Effector CD4-positive, alpha-beta T cell (primary cell): ENCODE measurements around the gene PLD2.
"Not testable (repeated sequence)": the region's sequence is repeated elsewhere in the genome, so short reads cannot be mapped to it uniquely, and the experiment has no call there.

Source experiments
- DNase-seq: peaks from one replicate; pipeline ENCODE4 v3.0.0-alpha.2; 2020

Gene PLD2

DNA sequence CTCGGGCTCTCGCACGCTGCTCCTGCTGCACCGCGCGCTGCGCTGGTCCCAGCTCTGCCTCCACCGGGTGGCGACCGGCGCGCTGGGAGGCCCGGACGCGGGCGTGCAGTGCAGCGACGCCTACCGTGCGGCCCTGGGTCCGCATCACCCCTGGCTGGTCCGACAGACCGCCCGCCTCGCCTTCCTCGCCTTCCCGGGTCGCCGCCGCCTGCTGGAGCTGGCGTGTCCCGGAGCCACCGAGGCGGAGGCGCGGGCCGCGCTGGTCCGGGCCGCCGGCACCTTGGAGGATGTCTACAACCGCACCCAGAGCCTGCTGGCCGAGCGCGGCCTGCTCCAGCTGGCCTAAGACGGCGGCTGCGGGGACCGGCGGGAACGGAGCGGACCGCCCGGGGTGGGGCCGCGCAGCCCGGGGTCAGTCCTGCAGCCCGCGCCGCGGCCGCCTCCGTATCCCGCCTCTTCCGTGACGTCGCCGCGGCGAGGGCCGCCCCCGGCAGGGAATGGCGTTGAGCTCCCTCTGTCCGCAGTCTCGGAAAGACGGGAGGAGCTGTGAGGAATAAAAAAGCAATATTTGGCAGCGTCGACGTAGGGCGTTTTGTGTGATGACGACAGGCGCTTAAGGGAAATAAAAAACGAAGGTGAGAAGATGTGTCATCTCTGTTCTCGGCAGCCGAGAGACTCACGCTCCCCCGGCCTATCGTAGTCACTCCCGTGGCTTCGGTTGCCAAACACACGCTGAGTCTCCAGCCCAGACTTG lies 16.8 kb upstream of the PLD2 start:
- peak; percentile 65 for DNase-seq

DNA sequence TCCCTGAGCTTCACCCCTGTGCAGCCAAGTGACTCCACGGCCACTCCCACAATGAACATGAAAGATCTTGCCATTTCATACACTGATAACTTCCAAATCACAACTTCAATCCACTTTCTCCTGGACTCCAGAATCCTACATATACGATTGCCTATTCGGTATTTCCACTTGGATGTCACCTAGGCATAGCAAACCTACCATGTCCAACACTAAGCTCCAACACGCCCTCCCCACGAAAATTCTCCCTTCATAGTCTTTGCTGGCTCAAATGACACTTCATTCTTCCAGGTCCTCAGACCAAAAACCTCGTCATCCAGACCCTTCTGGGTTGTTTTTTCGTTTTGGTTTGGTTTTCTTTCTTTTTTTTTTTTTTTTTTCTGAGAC lies 16.3 kb upstream of the PLD2 start:
- no peak for DNase-seq

DNA sequence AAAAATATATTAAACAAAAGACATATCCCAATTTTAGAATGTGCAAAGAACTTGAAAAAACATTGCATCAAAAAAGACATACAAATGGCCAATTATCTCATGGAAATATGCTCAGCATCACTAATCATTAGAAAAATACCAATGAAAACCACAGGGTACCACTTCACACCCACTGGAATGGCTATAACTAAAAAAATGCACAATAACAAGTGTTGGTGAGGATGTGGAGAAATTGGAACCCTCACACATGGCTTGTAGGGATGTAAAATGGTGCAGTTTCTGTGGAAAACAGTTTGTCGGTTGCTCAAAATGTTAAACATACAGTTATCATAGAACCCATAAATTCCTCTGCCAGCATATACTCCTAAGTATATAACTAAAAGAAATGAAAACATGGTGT lies 11.8 kb upstream of the PLD2 start:
- DNase-seq = no peak

DNA sequence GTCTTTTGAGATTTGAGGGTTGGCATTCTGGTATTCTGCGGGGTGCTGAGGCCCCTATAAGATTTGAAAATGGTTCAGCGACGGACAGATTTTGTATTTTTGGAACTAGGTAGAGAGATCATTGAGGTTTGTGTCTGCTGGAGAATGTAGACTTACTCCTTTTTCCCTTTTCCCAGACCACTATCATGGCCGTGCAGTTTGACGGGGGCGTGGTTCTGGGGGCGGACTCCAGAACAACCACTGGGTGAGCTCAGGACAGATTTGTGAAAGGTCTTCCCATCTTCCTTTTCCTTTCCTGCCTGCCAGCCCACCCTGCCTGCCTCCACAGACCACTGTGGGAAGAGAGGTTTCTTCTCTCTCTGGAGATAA lies 10.4 kb upstream of the PLD2 start:
- no peak for DNase-seq

DNA sequence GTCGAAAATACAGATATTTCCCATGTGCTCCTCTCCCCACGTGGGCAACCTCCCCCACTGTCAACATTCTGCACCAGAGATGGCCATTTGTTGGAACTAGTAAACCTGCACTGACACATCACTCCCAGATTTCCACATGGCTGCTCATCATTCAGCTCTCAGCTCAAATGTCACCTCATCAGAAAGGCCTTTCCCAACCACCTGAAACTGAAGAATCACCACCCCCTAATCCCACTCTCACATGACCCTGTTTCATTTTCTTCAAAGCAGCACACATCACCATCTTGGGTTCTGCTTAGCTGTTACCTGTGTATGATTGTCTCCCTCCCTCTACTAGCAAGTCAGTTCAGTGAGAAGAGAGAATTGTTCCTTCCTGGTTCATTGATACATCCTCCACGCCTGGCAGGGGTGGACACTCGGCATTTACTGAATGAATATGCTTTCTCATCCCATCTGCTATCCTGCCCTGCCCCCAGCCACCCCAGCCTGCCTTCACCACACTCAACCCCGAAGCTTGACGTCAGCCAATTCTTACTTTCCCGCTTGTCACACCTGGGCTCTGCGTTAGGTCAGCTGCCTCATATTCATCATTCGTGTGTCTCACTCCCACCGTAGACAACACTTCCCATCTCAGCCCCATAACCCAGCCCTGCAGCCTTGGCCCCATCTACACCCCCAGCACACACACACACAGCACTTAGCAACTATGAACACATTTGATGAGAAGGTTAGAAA lies 6.3 kb upstream of the PLD2 start:
- DNase-seq = no peak

DNA sequence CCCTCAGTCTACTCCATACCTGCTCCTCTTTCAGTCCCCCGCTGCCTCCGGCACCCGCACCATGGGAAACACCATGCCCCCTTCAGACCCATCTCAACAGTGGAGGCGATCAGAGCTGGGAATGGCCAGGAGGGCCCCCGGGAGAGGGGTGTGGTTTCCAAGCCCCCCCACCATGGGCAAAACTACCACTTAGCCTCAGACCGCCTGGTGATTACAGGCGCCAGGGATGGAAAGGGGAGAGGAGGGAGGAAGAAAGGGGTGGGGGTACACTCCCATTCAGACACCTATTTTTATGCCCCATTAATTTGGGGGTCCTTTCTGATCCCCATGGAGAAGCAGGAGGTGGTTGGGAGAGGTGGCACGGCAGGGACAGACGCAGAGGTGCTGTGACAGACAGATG lies 4.7 kb upstream of the PLD2 start, which contains the start of gene C17orf114:
TSS of gene C17orf114 (minus strand) at position 101 of the 400 bp plus-strand sequence.
- no peak for DNase-seq

DNA sequence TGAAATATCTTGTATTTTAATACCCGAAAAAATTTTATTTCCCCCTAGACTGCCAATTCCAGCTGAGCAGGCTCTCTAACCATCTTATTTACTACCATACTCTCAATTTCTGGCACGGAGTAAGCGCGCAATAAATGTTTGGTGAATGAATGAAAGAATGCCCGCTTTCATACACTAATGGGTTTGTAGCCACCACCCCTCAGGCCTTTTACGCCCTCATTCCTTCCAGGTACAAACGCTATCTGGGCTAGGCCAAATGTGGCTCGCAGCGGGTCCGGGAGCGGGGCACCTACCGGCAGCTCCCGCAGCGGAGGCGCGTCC lies 536 bp upstream of the PLD2 start:
- no peak for DNase-seq

DNA sequence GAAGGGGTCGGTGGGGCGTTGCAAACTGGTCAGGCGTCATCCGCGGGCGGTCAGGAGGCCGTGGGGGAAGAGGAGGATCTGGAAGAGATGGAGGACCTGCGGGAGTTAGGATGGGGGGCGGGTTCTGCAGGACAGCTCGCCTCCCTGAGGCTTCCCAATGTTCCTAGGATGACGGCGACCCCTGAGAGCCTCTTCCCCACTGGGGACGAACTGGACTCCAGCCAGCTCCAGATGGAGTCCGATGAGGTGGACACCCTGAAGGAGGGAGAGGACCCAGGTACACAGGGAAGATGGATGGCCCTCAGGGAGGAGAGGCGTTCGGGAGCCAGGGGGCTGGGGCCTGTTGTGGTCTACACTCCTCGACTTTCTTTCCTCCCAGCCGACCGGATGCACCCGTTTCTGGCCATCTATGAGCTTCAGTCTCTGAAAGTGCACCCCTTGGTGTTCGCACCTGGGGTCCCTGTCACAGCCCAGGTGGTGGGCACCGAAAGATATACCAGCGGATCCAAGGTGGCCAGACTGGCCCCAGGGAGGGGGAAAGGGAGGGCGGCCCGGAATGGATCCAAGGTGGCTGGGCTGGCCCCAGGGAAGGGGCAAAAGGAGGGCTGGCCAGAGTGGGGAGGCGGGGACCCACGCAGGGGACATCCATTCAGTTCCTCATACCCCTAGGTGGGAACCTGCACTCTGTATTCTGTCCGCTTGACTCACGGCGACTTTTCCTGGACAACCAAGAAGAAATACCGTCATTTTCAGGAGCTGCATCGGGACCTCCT lies 839 bp downstream of the PLD2 start:
- DNase-seq = no peak

DNA sequence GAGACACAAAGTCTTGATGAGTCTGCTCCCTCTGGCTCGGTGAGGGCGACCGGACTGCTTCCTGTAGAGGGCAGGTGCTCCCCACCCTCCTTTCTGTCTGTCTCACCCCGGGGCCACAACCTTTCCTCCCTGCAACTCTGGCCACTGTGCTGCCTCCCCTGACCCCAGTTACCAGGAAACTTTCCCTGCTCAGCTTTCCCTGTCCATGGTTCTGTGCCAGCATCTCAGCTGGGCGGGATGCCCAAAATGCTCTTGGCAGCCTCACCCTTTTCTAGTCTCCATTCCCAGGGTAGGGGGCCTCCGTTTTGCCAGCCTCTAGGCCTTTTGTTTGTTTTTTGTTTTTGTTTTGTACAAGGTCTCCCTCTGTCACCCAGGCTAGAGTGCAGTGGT lies 1.4 kb downstream of the PLD2 start:
- no peak for DNase-seq

DNA sequence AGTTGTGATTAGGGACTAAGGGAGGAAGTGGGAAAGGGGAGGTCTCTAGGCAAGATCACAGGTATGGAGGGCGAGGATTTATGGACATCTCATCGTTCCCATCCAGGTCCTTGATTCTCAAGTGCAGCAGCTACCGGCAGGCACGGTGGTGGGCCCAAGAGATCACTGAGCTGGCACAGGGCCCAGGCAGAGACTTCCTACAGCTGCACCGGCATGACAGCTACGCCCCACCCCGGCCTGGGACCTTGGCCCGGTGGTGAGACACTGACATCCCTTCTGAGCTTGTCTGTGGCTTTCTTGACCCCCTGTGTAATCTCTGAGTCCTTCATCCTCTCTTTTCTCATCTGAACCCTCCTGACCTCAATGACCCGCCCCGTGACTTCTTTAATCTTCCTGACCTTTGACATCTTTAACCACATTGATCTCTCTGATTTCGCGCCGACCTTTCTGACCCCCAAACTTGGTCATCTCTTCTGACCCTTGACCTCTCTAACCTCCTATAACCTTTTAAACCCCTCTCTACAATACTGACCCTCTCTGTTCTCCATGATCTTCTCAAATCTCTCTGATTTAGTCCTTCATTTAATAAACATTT lies 3.8 kb downstream of the PLD2 start:
- no peak for DNase-seq

DNA sequence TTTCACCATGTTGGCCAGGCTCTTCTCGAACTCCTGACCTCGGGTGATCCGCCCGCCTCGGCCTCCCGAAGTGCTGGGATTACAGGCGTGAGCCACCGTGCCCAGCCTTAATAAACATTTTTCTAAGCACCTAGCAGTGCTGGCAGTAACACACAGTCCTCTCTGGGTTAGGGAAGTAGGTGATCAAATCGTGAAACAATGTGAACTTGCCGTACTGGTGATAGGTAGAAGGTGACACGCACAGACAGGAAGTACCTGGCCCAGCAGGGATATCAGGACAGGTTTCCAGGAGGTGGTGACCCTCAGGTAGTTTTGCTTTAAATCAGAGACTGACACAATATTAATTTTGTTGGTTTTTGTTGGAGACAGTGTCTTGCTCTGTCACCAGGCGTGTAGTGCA lies 4.5 kb downstream of the PLD2 start:
- no peak for DNase-seq

DNA sequence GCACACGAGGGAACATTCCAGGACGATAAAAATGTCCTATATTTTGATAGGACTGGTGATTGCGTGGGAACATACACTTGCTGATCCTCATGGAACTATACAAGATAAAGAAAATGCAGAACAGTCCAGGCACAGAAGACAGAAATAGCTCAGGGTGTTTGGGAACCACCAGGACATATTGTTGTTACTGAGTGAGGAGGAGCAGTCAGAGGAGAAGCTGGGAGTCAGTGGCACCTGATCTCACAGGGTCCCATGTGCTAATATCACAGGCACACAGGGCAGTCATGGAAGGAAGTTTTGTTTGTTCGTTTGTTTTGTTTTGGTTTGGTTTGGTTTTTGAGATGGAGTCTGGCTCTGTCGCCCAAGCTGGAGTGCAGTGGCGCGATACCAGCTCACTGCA lies 5.7 kb downstream of the PLD2 start:
- DNase-seq = no peak

DNA sequence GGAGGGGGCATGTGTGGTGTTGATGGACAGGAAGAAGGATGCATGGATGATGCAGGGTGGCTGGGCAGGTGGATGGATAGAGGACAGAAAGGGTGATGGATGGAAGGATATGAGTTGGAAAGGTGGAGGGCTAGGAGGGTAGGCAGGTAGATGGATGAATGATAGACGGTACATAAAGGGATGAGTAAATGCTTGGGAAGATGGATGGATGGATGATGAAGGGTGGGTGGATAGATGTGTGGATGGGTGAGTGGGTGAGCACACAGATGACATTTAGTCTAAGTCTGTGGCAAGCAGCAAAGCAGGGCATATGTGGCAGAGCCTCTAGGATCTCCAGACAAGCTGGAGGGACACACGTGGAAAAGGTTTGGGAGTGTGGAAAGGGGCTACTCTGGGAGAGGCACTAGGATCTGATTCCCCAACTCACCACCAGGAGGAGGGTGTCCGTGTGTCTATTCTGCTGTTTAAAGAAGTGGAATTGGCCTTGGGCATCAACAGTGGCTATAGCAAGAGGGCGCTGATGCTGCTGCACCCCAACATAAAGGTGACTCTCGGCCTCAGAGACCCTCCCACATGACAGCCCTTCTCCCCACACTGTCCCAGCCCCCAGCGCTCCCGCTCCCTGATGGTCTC lies 8.2 kb downstream of the PLD2 start:
- no peak for DNase-seq

DNA sequence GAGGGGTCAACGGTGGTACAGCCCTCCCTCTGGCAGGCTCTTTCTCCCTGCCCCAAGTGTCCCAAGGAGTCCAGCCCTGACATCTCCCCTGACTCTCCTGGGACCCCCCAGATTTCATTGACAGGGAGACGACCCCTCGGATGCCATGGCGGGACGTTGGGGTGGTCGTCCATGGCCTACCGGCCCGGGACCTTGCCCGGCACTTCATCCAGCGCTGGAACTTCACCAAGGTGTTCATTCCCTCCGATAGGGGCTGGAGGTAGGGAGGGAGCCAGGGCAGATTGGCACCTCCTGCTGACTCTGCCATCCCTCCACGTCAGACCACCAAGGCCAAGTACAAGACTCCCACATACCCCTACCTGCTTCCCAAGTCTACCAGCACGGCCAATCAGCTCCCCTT lies 9.9 kb downstream of the PLD2 start:
- no peak for DNase-seq

DNA sequence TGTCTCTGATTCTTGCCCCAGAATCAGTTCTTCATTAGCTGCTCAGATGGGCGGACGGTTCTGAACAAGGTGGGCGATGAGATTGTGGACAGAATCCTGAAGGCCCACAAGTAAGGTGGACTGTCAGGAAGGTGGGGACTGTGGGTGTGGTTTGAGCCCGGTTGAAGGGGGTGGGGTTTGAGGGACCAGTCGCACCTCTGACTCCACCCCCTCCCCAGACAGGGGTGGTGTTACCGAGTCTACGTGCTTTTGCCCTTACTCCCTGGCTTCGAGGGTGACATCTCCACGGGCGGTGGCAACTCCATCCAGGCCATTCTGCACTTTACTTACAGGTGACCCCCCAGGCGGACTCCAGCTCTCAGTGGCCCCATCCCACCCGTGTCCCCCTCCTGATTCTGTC lies 11.3 kb downstream of the PLD2 start:
- DNase-seq = no peak

DNA sequence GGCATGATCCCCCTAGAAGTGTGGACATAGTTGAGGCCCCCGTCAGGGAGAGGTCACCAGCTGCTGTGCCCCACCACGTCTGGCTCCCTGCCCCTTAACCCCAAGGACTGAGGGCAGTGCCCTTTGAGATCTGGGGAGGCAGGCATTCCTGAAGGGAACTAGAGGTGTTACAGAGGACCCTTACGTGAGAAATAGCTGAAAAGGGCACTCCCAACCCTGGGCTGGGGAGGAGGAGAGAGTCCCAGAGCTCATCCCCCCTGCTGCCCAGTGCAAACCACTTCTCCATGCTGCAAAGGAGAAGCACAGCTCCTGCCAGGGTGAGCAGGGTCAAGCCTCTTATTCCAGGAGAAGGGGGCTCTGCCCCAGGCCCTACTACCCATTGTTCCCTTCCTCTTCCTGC lies 15.9 kb downstream of the PLD2 start:
- DNase-seq = no peak

DNA sequence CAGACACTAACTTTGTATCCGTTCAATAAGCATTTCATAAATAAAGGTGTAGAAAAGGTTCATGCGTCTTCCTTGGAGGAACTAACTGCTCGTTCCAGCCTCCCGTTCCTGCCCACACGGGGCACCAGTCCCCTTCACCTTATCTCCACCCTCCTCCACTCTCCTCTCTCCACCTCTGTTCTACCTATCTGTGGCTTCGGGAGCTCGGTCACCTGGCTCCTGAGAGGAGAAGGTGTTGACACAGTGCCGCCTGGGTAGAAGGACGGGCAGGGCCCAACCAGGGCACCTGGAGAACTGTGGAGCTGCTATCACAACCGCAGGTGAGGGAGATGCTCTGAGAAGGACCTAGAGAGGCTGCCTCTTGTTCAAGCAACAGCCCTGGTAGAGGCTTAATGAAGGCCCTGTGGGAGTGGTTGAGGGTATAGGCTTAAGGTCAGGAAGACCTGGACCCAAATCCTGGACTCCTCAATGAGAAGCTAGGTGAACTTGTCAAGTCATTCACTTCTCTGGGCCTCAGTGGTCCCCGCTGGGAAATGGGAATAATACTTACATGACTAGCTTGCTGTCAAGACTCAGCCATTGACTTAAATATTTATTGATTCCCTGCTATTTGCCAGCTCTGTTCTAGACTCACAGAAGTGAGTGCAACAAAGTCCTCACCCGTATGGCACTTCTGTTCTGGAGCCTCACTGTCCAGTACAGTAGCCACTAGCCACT lies 16.6 kb downstream of the PLD2 start:
- DNase-seq = no peak

DNA sequence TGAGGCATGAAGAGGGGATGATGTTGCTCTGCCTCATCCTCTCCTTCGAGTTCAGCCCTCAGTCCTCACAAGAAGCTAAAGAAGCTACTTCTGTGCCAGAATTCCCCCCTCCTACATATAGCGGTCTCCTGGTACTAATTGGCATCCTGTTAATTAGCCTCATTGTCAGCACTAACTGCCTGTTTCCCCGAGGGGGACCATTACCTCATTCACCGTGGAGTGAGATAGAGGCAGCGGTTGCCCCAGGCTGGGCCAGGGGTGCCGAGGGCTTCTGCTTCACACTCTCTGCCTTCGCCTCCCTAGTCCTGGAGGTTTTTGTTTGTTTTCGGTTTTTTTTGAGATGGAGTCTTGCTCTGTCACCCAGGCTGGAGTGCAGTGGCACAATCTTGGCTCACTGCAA lies 20.4 kb downstream of the PLD2 start:
- DNase-seq = no peak

DNA sequence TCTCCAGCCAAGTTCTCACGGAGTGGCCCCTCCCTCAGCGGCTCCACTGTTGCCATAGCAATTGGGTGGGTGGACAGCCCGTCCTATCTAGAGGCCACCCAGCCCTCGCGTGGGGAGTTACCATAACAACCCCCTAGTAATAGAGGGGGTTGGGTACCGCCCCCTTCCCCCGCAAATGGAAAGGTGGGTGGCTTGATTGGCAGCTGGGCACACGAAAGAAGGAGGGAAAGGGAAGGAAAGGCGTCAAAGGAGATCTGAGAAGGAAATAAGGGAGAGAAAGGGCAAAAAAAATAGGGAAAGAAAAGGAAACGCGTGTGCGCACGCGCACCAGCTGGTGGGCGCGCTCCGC lies 25.9 kb downstream of the PLD2 start:
- not testable (repeated sequence) for DNase-seq

DNA sequence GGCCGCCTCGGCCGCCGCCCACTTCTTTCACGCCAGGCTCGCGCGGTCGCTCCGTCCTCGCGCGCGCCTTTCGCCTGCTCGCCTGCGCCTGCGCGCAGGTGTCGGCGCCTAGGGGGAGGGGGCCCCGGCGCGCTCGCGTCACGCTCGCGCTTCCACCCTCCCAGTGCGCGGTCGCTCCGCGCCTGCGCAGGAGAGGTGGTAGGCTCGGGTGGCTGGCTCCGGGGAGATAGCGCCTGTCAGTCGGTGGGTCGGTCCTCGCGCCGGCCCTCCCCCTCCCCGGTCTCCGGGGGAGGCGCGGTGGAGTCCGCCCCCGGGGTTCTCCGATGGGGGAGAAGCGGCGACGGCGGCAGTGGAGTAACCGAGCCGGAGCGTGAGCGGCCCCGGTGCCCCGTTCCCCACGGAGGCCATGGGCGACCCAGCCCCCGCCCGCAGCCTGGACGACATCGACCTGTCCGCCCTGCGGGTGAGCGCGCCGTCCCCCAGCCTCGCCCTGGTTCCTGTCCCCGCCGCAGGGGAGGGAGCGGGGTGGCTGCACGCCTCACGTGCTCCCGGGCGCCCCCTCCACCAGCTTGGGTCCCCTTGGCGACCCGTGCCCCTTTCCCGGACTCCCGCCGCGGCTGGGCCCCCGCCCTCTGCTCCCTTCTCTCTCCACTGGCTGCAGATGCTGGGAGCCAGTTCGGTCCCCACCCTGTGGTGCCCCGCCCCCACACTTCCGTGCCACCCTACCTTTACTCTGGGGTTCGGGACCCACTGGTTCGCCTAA lies 26.4 kb downstream of the PLD2 start, which contains the start of gene MINK1:
TSS of gene MINK1 (plus strand) at position 163 of the 763 bp plus-strand sequence. CDS start at position 407, 244 bp downstream.
- DNase-seq = peak; percentile 84

DNA sequence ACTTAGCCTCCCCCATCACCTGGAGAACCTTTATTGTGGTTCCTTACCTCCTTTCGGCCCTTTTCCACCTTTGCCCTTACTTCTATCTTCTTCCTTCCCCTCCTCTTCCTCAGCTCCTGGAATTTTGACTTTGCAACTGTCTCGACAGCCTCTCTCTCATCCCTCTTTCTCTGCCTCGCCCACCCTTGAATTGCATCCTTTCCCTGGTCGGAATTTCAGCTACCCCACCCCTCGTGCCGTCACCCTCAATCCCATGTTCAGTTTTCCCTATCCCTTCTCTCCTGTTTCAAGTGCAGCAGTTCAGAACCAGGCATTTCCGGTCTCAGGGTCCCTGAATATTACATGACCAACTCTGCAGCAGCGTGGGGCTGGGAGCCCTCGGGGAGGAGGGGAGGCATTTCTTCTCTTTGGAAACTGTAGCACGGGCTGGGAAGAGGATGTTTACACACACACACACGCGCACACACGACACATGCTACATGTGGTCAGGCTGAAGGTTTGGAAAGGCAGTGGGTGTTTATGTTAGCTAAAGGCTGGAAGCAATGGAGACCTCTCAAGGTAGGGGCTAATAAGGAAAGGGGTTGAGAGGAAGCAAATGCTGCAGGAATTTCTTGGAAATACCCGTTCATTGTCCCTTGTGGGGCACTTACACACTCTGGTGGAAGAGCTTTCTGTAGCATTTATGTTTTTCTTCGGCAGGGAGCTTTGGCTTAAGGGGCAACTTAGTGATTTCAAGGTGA lies 27.2 kb downstream of the PLD2 start:
- DNase-seq = no peak
